HEK293T (cell line): ENCODE data around the gene PTPRE.

ENCODE experiments used
- BHLHE40 ChIP-seq: fragments of 450-650 bp; IDR thresholded peaks from 2 replicates; pipeline ENCODE4 v1.6.1; 2016; ENCODE audit warnings: mild to moderate bottlenecking, moderate library complexity, borderline replicate concordance
- CTBP1 ChIP-seq: fragments of 450-650 bp; IDR thresholded peaks from 2 replicates; pipeline ENCODE4 v1.6.1; 2016; ENCODE audit warnings: borderline replicate concordance
- ELF4 ChIP-seq: fragments of 450-650 bp; IDR thresholded peaks from 2 replicates; pipeline ENCODE4 v1.6.1; 2017; ENCODE audit warnings: antibody characterized with exemption
- FOXK2 ChIP-seq: fragments of 450-650 bp; IDR thresholded peaks from 2 replicates; pipeline ENCODE4 v1.6.1; 2016; ENCODE audit warnings: mild to moderate bottlenecking
- FOXM1 ChIP-seq: fragments of 450-650 bp; IDR thresholded peaks from 2 replicates; pipeline ENCODE4 v1.6.1; 2017; ENCODE audit warnings: mild to moderate bottlenecking, borderline replicate concordance
- HDGF ChIP-seq: fragments of 450-650 bp; IDR thresholded peaks from 2 replicates; pipeline ENCODE4 v1.6.1; 2017; ENCODE audit warnings: antibody characterized with exemption, borderline replicate concordance
- PKNOX1 ChIP-seq: fragments of 450-650 bp; IDR thresholded peaks from 2 replicates; pipeline ENCODE4 v1.6.1; 2016
- SP1 ChIP-seq: fragments of 450-650 bp; IDR thresholded peaks from 2 replicates; pipeline ENCODE4 v1.6.1; 2017
- TARDBP ChIP-seq: fragments of 450-650 bp; IDR thresholded peaks from 2 replicates; pipeline ENCODE4 v1.6.1; 2016

- no peak for TF ChIP-seq PKNOX1
- TF ChIP-seq FOXM1, result no peak
- TF ChIP-seq FOXK2, result no peak
- no peak for TF ChIP-seq ELF4
- TF ChIP-seq SP1, result no peak
- no peak for TF ChIP-seq TARDBP
- TF ChIP-seq HDGF, result no peak
- no peak for TF ChIP-seq BHLHE40
- TF ChIP-seq CTBP1, result no peak
Observed at GRCh38 chr10:127979045-127979444, 72.1 kb downstream of the PTPRE start.
